Stimulated activated CD8-positive, alpha-beta memory T cell treated with anti-CD3 and anti-CD28 coated beads, Interleukin-12 subunit alpha, Interleukin-12 subunit beta, amount 100 ng/mL, for 4 hours (primary cell): ENCODE measurements around the gene FBXO8.

Experiments
- DNase-seq: peaks from one replicate; pipeline ENCODE4 v3.0.0-alpha.2; 2020; ENCODE audit warnings: low read depth

The FBXO8 gene

GRCh38 chr4:174244441-174244840 is 39.0 kb downstream of the FBXO8 start:
- DNase-seq = no peak

DNA sequence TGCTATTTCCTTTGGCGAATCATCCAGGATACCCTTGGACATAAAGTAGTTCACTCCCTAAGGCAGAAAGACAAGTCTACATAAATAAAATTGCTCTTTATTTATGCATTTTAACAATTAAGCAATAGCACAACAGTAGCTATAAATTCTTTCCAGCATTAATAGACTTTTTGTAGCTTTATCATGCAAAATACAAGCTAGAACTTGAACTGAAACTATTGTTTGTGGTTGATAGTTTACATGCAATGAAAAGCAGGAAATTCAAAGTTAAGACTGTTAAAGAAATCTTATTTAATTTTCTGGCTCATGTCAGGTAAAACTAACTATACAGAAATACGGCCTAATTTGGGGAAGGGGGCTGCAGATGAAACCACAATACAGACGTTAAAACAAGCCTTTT is 42.3 kb downstream of the FBXO8 start:
- DNase-seq = no peak

DNA sequence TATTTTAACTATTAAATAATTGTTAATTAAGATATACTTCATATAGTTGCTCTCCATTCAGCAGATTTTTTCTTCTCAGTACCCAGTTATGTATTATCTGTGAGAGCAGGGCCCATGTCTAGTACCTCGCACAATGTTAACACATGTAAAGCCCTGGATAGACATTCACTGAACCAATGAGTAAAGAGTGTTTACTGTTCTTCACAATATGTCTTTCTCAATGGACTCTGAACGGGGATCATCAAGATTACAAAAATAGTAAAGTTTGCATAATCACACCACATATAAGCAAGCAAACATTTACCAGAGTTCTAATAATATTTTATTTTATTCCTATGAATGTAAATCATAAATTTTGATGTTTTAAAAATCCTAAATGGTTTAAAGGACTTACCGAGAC is 47.1 kb downstream of the FBXO8 start:
- DNase-seq = no peak

GRCh38 chr4:174230680-174231079 is 52.8 kb downstream of the FBXO8 start:
- DNase-seq = no peak

DNA sequence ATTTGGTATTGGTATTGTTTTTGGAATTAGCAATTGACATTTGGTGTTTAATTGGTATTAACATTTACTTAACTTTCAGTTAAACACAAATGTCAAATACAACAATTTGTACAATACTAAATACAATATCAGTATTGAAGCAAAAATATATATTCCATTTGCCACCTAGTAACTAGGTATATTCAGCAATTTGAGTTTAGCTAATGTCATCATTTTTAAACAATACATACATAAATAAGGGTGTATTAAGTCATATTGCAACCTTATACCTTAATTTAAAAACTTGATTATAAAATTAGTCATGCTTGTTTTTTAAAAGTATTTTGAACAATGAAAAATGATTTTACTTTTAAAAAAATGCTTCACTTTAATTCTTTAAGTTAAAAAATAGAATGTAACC is 53.3 kb downstream of the FBXO8 start:
- no peak for DNase-seq

DNA sequence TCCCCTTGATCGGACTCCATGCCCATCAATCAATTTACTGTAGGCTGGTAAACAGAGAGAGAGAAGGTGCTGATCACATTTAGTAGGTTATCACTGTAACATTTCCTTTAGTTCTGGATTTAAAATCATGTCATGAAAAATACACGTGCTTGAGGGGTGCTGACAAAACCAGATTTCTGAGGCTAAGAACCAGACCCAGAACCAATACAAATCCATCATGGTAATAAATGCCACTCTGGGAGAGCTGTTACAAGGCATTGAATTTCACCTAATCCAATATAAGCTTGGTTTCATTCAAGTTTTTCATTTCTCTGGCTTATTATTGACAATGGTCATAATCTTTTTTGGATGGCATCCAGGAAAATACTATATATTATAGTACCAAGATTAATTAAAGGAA is 54.5 kb downstream of the FBXO8 start:
- DNase-seq = no peak

DNA sequence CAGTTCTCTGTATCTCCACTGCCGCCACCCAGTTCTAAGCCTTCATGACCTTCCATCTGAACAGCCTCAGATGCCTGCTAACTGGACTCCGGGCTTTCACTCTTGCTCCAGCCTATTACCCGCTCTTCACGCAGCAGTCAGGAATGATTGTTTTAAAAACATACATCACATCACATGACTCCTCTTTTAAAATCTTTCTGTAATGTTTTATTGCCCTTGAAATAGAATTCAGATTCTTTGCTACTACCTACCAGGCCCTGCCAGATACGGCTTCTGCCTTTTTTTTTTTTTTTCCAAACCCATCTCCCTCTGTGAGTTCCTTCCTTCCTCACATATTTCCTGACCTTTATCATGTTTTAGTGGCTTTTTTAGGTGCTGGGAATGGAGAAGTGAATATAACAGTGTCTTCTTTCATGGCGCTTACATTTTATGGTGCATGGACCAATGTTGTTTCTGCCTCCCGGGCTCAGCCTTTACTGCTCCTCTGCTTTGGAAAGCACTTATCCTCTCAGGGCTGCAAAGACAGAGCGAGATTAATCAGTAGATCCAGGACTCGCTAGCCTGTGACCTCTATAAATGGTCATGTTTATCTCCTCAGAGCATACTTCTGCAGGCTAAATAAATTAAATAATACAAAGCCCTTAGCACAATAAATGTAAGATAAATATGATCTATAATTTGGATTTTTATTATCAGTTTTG is 58.0 kb downstream of the FBXO8 start:
- DNase-seq = no peak

DNA sequence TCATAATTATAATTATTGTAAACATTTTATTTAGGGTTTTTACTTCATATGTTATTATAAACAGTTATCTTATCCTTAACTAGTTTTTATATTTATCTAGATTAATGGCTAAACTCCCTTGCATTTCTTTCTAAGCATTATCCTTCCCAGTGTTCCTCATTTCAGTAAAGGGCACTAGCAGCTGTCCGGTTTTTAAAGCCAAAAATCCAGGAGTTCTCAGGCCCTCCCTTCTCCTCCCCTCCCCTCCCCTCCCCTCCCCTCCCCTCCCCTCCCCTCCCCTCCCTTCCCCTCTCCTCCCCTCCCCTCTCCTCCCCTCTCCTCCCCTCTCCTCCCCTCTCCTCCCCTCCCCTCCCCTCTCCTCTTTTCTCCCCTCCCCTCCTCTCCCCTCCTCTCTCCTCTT is 58.9 kb downstream of the FBXO8 start:
- DNase-seq = no peak

- DNase-seq = no peak
These were observed 61.1 kb downstream of the FBXO8 start for GRCh38 chr4:174222266-174222872.

DNA sequence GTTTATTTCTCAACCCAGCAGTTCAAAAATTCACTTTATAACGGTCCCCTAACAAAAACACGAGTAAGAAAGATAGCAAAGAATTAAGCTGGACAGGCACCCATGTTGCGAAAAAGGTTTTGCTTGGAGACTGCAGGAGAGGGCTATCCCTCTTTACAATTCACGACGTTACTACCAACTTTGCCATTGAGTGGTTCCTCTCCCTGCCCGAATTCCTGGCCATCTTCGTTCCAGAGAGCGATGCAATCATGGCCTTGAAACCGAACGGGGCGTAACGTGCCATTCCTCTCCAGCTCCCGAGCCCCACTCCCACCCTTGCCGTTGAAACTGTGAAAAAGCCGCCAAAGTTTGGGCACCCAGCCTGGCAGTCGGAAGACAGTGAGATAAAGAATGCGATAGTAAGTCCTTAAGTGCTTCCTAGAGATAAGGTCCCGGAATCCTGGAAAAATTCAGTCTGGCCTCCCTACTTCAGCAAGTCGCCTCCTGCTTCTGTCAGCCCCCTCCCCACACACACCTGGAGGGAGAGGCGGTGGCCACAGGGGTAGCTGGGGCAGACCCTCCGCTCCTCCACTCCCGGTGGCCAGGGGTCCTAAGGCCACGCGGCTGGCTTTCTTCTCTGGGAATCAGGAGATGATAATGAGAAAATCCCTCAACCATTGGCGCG is 65.2 kb downstream of the FBXO8 start:
- DNase-seq = no peak

GRCh38 chr4:174217273-174218126 is 66.0 kb downstream of the FBXO8 start:
- DNase-seq = no peak

DNA sequence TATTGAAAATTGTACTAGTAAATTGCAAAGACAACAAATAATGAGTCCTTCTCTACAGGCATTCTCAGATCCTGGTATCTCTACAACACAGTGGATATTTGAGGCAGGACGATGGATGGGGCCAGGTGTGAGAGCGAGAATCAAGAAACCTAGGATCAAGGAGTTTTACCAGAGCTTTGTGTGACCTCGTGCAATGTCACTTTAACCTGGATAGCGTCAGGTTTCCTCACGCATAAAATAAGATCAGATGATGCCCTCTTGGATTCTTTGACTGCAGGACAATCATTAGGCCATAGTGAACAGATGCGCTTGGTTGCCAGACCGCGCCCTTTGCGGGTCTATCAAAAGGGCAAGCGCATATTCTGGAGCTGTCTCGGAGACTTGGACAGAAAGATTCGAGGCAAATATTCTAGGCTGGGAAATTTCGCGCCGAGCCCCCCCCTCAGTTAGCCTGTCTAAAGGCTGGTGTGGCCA is 66.6 kb downstream of the FBXO8 start:
- DNase-seq = no peak

- DNase-seq = no peak
These were observed 67.3 kb downstream of the FBXO8 start for GRCh38 chr4:174215961-174216680.

DNA sequence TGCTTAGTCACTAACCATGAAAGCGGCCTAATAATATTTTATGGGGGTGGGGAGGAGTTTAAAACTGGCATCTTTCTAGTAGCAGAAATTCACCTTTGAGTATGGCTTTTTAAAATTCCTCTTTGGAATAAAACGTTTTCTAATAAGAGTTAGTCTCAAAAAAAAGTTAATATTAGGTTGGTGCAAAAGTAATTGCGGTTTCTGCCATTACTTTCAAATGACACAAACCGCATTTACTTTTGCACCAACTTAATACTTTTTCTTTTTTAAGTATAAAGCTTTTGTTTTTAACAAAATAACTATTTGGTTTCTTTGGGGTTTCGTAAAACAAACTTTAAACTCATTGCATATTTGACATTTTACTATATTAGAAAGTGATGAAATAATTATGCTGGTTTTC is 68.4 kb downstream of the FBXO8 start:
- DNase-seq = no peak

GRCh38 chr4:174214101-174214878 is 69.2 kb downstream of the FBXO8 start:
- no peak for DNase-seq

- no peak for DNase-seq
These were observed 69.8 kb downstream of the FBXO8 start for GRCh38 chr4:174213731-174214100.

- DNase-seq = no peak
These were observed 71.4 kb downstream of the FBXO8 start for GRCh38 chr4:174212061-174212460.

GRCh38 chr4:174211622-174212044 is 71.8 kb downstream of the FBXO8 start:
- DNase-seq = no peak

GRCh38 chr4:174210952-174211490 is 72.4 kb downstream of the FBXO8 start:
- DNase-seq = no peak

DNA sequence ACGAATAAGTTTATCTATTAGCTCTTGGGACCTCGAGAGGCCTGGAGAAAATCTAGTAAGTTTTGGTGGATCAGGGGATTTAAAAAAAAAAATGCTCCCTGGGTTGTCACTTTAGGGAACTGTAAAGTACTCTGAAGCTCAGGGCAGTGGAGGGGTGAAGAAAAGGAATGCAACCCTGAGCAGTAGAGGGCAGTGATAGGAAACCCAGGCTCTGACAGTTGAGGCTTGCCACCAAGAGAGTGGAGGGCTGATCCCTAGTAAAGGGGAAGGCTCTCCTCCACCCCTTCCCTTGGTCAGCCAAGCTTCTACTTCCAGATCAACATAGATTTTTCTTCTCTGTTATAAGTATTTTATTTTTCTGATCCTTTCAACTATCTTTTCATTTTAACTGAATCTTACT is 73.1 kb downstream of the FBXO8 start:
- no peak for DNase-seq

- no peak for DNase-seq
These were observed 74.1 kb downstream of the FBXO8 start for GRCh38 chr4:174209341-174209740.
